Measurements from ENCODE around the gene GPR31.

DNA sequence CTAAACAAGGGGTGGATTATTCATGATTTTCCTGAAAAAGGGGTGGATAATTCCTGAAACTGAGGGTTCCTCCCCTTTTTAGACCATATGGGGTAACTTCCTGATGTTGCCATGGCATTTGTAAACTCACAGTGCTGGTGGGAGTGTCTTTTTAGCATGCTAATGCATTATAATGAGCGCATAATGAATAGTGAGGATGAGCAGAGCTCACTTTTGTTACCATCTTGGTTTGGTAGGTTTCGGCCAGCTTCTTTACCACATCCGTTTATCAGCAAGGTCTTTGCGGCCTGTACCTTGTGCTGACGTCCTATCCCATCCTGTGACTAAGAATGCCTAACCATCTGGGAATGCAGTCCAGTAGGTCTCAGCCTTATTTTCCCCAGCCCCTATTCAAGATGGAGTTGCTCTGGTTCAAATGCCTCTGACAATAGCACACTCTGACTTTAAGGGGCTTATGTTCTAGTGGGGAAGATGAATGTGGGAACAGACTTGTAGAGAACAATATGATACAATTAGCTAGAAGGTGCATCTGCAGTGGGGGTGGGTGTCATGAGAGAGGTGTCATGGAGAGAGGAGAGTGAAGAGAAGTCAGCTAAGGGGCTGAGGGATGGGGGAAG lies 4.2 kb upstream of the GPR31 start:
- TF ChIP-seq POLR2A (IDR thresholded peaks at IDR 0.05; ENCODE audit: low read length), result no peak
- no peak for TF ChIP-seq CEBPB (IDR thresholded peaks at IDR 0.05)
- TF ChIP-seq POLR2AphosphoS2 (conservative IDR thresholded peaks at IDR 0.05; ENCODE audit: low read length), result no peak
- no peak for TF ChIP-seq KDM5A (IDR thresholded peaks at IDR 0.05)
- no peak for TF ChIP-seq CTCF (IDR thresholded peaks at IDR 0.05)
- no peak for TF ChIP-seq REST (IDR thresholded peaks at IDR 0.05)
- TF ChIP-seq ELK1 (IDR thresholded peaks at IDR 0.05; ENCODE audit: low read depth, low read length), result no peak
- no peak for TF ChIP-seq EP300 (IDR thresholded peaks at IDR 0.05)
- TF ChIP-seq TP53 (CRISPR knock-in tag; IDR thresholded peaks at IDR 0.05), result no peak

Measured in A549 (cell line).